Measurements from ENCODE around the gene ERCC6L.

The ERCC6L gene

GRCh38 chrX:72169008-72169728 lies 69.7 kb downstream of the ERCC6L start:
- DNase-seq (ENCODE audit: low read depth, low spot score) = no peak

- no peak for DNase-seq (ENCODE audit: low read depth, low spot score)
Measured at GRCh38 chrX:72165551-72165950, 73.3 kb downstream of the ERCC6L start.

GRCh38 chrX:72159769-72160168 lies 79.1 kb downstream of the ERCC6L start:
- DNase-seq (ENCODE audit: low read depth, low spot score) = no peak

- DNase-seq (ENCODE audit: low read depth, low spot score) = no peak
Measured at GRCh38 chrX:72158773-72159172, 80.1 kb downstream of the ERCC6L start.

Data from smooth muscle cell of the brain vasculature (primary cell).